Measurements from ENCODE around the gene GALNT4. TPM values are rescaled to one million over a fixed set of nuclear protein-coding genes. Genes with fewer than 3 reads are reported as not detected.

The GALNT4 gene
- polyA plus RNA-seq, 1 experiment: 2.1 TPM

DNA sequence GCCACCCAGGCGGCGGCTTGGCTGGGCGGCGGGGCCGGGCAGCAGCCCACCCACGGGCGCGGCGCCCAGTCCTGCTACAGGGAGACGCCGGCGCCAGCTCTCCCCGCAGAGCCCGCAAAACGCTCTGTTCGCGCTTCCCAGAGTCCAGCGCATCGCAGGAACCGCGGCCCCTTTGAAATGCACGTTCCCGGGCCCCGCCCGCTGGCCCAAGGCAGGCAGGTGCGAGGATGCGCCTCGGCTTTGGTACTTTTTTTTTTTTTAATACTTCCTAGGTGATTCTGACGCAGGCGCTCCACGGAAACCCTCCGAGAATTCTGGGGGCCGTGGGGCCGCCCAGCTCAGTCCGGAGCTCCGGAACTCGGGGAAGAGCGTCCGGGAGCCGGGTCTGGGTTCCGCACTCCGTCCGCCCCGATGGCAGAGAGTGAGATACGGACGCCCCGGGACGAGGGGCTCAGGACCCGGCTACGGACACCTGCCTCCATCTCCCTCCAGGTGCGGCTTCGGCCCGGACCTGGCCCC is 768 bp upstream of the GALNT4 start:
- Histone ChIP-seq H3K27me3 (ENCODE audit: control insufficient read depth, insufficient read depth, low read length) (no peaks in the 10 kb centered on the region), H3K36me3 (ENCODE audit: control insufficient read depth, insufficient read depth, low read length) (no peaks in the 10 kb centered on the region), H3K4me3 (ENCODE audit: low read depth, low read length) (peak overlapping the region; percentile 85)
- TF ChIP-seq, protein P1, sequence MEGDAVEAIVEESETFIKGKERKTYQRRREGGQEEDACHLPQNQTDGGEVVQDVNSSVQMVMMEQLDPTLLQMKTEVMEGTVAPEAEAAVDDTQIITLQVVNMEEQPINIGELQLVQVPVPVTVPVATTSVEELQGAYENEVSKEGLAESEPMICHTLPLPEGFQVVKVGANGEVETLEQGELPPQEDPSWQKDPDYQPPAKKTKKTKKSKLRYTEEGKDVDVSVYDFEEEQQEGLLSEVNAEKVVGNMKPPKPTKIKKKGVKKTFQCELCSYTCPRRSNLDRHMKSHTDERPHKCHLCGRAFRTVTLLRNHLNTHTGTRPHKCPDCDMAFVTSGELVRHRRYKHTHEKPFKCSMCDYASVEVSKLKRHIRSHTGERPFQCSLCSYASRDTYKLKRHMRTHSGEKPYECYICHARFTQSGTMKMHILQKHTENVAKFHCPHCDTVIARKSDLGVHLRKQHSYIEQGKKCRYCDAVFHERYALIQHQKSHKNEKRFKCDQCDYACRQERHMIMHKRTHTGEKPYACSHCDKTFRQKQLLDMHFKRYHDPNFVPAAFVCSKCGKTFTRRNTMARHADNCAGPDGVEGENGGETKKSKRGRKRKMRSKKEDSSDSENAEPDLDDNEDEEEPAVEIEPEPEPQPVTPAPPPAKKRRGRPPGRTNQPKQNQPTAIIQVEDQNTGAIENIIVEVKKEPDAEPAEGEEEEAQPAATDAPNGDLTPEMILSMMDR (IDR thresholded peaks at IDR 0.05; ENCODE audit: insufficient read depth, low read depth, low read length): no peak
- CTCF ChIA-PET: interaction anchor here (0.8 to 10.3 kb wide), 10 partner anchors 13 to 506 kb away, joined by 3 to 104 read pairs (median 4); no protein-coding TSS in a partner anchor
- DNase-seq (ENCODE audit: low read depth): no peak
- POLR2A ChIA-PET: interaction anchor here (0.6 kb wide), 1 partner anchor 473 kb away, joined by 4 read pairs; no protein-coding TSS in a partner anchor

DNA sequence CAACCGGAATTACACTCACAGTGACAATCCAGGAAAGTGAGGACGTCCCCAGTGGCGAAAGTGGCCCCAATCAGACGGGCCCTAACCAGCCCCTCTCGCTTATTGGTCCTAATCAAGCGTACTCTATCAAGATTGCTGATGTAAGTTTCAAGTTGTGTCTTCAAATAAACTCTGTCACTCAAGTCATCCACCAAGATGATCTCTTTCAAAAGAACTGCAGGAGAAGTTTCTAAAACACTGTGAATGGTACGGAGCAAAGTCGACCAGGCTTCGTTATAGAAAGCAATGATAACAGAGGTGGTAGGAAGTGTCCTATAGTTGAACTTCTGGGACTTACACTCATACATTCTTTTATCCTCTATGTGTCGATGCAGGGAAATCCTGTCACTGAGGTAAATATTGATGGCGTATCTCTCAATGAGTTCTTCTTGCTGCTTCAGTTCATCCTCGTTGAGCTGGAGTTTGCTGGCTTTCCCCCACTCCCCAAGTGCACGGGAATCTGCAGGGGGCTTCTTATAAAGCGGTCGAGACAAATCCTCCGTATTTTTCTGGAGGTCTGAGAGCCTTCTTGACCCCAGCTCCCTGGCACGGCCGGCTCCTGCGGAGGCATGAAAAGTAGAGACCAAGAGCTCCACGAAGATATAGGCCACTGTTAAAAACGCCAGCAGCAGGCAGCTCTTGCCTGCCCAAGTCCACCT is 604 bp downstream of the GALNT4 start:
- TF ChIP-seq, protein P1 (IDR thresholded peaks at IDR 0.05; ENCODE audit: insufficient read depth, low read depth, low read length): no peak
- ChIA-PET CTCF (interaction anchor here (0.6 to 10.3 kb wide), 11 partner anchors 9 to 728 kb away, joined by 3 to 104 read pairs (median 5); no protein-coding TSS in a partner anchor), POLR2A (no interaction called here)
- H3K4me3 ChIP-seq (ENCODE audit: low read depth, low read length): peak overlapping the region; percentile 85
- no peak for DNase-seq (ENCODE audit: low read depth)
- H3K36me3 ChIP-seq (ENCODE audit: control insufficient read depth, insufficient read depth, low read length): no peaks in the 10 kb centered on the region
- H3K27me3 ChIP-seq (ENCODE audit: control insufficient read depth, insufficient read depth, low read length): no peaks in the 10 kb centered on the region

DNA sequence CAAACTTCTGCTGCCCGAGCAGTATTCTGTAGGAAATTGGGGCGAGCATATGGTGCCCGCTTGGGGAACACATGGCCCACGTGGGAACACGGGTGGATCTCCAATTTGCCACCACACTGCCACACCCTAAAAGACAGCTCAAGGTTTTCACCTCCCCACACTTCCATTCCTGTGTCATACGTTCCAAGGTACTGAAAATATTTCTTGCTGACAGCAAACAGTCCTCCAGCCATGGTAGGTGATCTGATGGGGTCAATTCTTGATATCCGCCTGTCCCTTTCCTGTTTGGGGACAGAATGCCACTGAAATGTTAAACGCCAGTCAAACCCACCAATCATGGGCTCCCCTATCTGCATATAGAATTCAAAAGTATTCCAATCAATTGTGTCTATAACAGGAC is 1.2 kb downstream of the GALNT4 start:
- ChIA-PET CTCF (interaction anchor here (0.6 to 10.3 kb wide), 5 partner anchors 10 to 504 kb away, joined by 3 to 104 read pairs (median 8); no protein-coding TSS in a partner anchor), POLR2A (no interaction called here)
- DNase-seq (ENCODE audit: low read depth): no peak

DNA sequence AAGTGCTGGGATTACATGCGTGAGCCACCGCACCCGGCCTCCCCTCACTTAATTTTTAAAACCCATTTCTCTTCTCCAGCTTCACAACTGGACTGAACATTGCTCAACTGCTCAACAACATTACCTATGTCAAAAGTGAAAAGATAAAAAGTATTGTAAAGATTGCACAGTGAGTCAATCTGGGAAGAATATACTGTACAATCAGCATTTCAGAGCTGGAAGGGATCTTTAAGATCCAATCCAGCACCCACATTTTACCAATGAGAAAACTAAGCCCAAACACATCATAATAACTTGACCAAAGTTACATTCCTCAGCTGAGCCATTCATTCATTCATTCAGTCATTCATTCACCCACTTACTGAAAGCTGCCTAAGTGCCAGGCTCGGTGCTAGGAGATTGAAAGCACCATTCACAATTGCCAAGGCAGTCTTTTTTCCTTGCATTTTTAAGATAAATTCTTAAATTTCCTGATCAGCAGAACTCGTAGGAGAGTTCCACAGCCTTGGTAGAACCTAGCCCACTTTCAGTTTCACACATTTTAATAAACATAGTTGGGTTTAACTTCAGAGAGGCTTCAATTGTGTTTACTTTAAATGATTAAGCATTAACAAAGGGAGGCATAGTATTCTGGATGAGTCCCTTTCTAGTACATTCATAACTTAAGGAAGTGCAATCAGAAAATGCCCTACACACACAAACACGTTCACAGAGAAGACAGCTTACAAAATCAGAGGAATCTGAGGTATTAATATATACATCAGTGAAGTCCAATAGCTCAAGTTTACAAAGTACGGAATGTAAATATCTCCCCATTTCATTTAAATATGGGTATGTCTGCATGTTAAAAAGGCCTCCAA is 3.0 kb downstream of the GALNT4 start:
- H3K27me3 ChIP-seq (ENCODE audit: control insufficient read depth, insufficient read depth, low read length): no peaks in the 10 kb centered on the region
- H3K4me3 ChIP-seq (ENCODE audit: low read depth, low read length): no peak overlapping the region
- H3K36me3 ChIP-seq (ENCODE audit: control insufficient read depth, insufficient read depth, low read length): no peaks in the 10 kb centered on the region
- DNase-seq (ENCODE audit: low read depth): no peak
- POLR2A ChIA-PET: interaction anchor here (0.6 kb wide), 1 partner anchor 184 kb away, joined by 15 read pairs; no protein-coding TSS in a partner anchor
- TF ChIP-seq, protein P1 (IDR thresholded peaks at IDR 0.05; ENCODE audit: insufficient read depth, low read depth, low read length): no peak
- CTCF ChIA-PET: interaction anchor here (1.1 to 10.3 kb wide), 6 partner anchors 8 to 502 kb away, joined by 3 to 81 read pairs (median 4); no protein-coding TSS in a partner anchor

More for the DNA sequence above, 1.2 kb downstream of the GALNT4 start:
- H3K4me3 ChIP-seq (ENCODE audit: low read depth, low read length): no peak overlapping the region
- no peaks in the 10 kb centered on the region for H3K27me3 ChIP-seq (ENCODE audit: control insufficient read depth, insufficient read depth, low read length)
- H3K36me3 ChIP-seq (ENCODE audit: control insufficient read depth, insufficient read depth, low read length): no peaks in the 10 kb centered on the region
- TF ChIP-seq, protein P1 (IDR thresholded peaks at IDR 0.05; ENCODE audit: insufficient read depth, low read depth, low read length): no peak
